IMR-90 (cell line): Measurements from ENCODE around the gene CGRRF1. TPM values are rescaled to one million over a fixed set of nuclear protein-coding genes. Genes with fewer than 3 reads are reported as not detected.

Experiments
- ATAC-seq: fragments of 200-7000 bp; cut with Tn5 transposase; 2 replicates; pipeline ENCODE4 v1.9.1; 2020; ENCODE audit warnings: low read depth, mild to moderate bottlenecking, moderate library complexity
- BruUV-seq: library from RNA; stranded (reverse); fragments of 400-500 nt; replicated peaks from 2 replicates; lab custom pipeline; 2021; lab: Mats Ljungman, UMichigan
- CTCF ChIA-PET: fragments of 300-600 bp; formaldehyde crosslinking; extraction: SDS; loops from one replicate; lab custom pipeline; 2021; ENCODE audit warnings: antibody characterized with exemption; lab: Yijun Ruan, JAX
- POLR2A ChIA-PET: fragments of 300-600 bp; sonication (Branson Sonifier 250); formaldehyde crosslinking; loops from one replicate; lab custom pipeline; 2022; ENCODE audit warnings: antibody characterized with exemption; ENCODE audit not compliant: unreplicated experiment; lab: Charles Lee
- DNase-seq: peaks from one replicate; pipeline ENCODE4 v3.0.0; 2013
- H2AFZ ChIP-seq: replicated peaks from 2 replicates; pipeline ENCODE3; 2013; ENCODE audit warnings: low read length, mild to moderate bottlenecking; ENCODE audit not compliant: poor library complexity
- H2AK5ac ChIP-seq: 2 replicates; pipeline ENCODE4 v1.6.1; 2013; ENCODE audit warnings: low read depth, low read length, inconsistent platforms
- H2AK9ac ChIP-seq: replicated peaks from 2 replicates; pipeline ENCODE3; 2013; ENCODE audit warnings: mild to moderate bottlenecking, low read depth, low read length, moderate library complexity; ENCODE audit not compliant: poor library complexity
- H2BK120ac ChIP-seq: 2 replicates; pipeline ENCODE4 v1.6.1; 2013; ENCODE audit warnings: low read depth, low read length, inconsistent platforms
- H2BK15ac ChIP-seq: 3 replicates; pipeline ENCODE4 v1.6.1; 2013; ENCODE audit warnings: low read depth, low read length, inconsistent platforms
- H2BK20ac ChIP-seq: 2 replicates; pipeline ENCODE4 v1.6.1; 2013; ENCODE audit warnings: low read depth, mild to moderate bottlenecking, inconsistent platforms, low read length, moderate library complexity
- H2BK5ac ChIP-seq: 2 replicates; pipeline ENCODE4 v1.6.1; 2013; ENCODE audit warnings: mild to moderate bottlenecking, low read depth, low read length, inconsistent platforms; ENCODE audit not compliant: poor library complexity, severe bottlenecking
- H3K14ac ChIP-seq: replicated peaks from 2 replicates; pipeline ENCODE4 v1.6.1; 2013; ENCODE audit warnings: low read depth, low read length, inconsistent platforms
- H3K18ac ChIP-seq: 2 replicates; pipeline ENCODE4 v1.6.1; 2013; ENCODE audit warnings: low read depth, low read length, control low read depth
- H3K23ac ChIP-seq: 2 replicates; pipeline ENCODE4 v1.6.1; 2013; ENCODE audit warnings: low read depth, low read length, inconsistent platforms
- H3K27ac ChIP-seq: 2 replicates; pipeline ENCODE4 v1.5.1; 2013; ENCODE audit warnings: mild to moderate bottlenecking, control low read depth, low read length; ENCODE audit not compliant: insufficient read depth
- H3K27me3 ChIP-seq: 2 replicates; pipeline ENCODE4 v1.6.1; 2013; ENCODE audit warnings: low read length; ENCODE audit not compliant: control insufficient read depth, insufficient read depth
- H3K36me3 ChIP-seq: 2 replicates; pipeline ENCODE4 v1.6.1; 2013; ENCODE audit warnings: low read length, mixed read lengths; ENCODE audit not compliant: control insufficient read depth, insufficient read depth
- H3K4ac ChIP-seq: 2 replicates; pipeline ENCODE4 v1.6.1; 2013; ENCODE audit warnings: low read depth, low read length, inconsistent platforms
- H3K4me1 ChIP-seq: 2 replicates; pipeline ENCODE4 v1.6.1; 2013; ENCODE audit warnings: low read length, mixed read lengths; ENCODE audit not compliant: control insufficient read depth, insufficient read depth
- H3K4me2 ChIP-seq: 2 replicates; pipeline ENCODE4 v1.6.1; 2013; ENCODE audit warnings: low read depth, mild to moderate bottlenecking, control low read depth, low read length, moderate library complexity
- H3K4me3 ChIP-seq: 2 replicates; pipeline ENCODE4 v1.5.1; 2013; ENCODE audit warnings: low read depth, mild to moderate bottlenecking, control low read depth, low read length, moderate library complexity; ENCODE audit not compliant: insufficient read depth
- H3K56ac ChIP-seq: 2 replicates; pipeline ENCODE4 v1.6.1; 2013; ENCODE audit warnings: low read length, inconsistent platforms; ENCODE audit not compliant: insufficient read depth; ENCODE audit errors: extremely low read depth
- H3K79me1 ChIP-seq, 2 experiments: 2 replicates each; pipeline ENCODE4 v1.6.1; 2013; ENCODE audit warnings: low read length in 2 of 2, inconsistent platforms in 1 of 2, low read depth in 1 of 2
- H3K9ac ChIP-seq: 2 replicates; pipeline ENCODE4 v1.6.1; 2013; ENCODE audit warnings: low read depth, low read length, control low read depth
- H3K9me1 ChIP-seq: 2 replicates; pipeline ENCODE4 v1.6.1; 2013; ENCODE audit warnings: low read length, inconsistent platforms; ENCODE audit not compliant: insufficient read depth
- H3K9me3 ChIP-seq: 2 replicates; pipeline ENCODE4 v1.6.1; 2013; ENCODE audit warnings: low read length; ENCODE audit not compliant: control insufficient read depth, insufficient read depth
- H4K20me1 ChIP-seq: 2 replicates; pipeline ENCODE4 v1.6.1; 2013; ENCODE audit warnings: low read length, inconsistent platforms; ENCODE audit not compliant: insufficient read depth
- H4K5ac ChIP-seq: 2 replicates; pipeline ENCODE4 v1.6.1; 2013; ENCODE audit warnings: mild to moderate bottlenecking, low read depth, low read length, control low read depth
- H4K8ac ChIP-seq, 2 experiments: 2 replicates each; pipeline ENCODE4 v1.6.1; 2013; ENCODE audit warnings: low read depth in 2 of 2, low read length in 2 of 2, control low read depth in 1 of 2, inconsistent platforms in 1 of 2
- H4K91ac ChIP-seq: 2 replicates; pipeline ENCODE4 v1.6.1; 2013; ENCODE audit warnings: low read depth, low read length, inconsistent platforms; ENCODE audit not compliant: insufficient read depth
- BHLHE40 ChIP-seq: fragments of 150-350 bp; IDR thresholded peaks from 2 replicates; pipeline ENCODE4 v1.6.1; 2016; ENCODE audit warnings: mild to moderate bottlenecking, low read depth, low read length
- CEBPB ChIP-seq: IDR thresholded peaks from 2 replicates; pipeline ENCODE4 v1.6.1; 2012; ENCODE audit warnings: low read depth, low read length, improper control_type of control experiment
- ELK1 ChIP-seq: fragments of 150-350 bp; IDR thresholded peaks from 2 replicates; pipeline ENCODE4 v1.6.1; 2016; ENCODE audit warnings: low read depth, mild to moderate bottlenecking, low read length, moderate library complexity, borderline replicate concordance
- FOS ChIP-seq: fragments of 150-350 bp; IDR thresholded peaks from 2 replicates; pipeline ENCODE4 v1.6.1; 2016; ENCODE audit warnings: low read depth, low read length
- MAFK ChIP-seq: IDR thresholded peaks from 2 replicates; pipeline ENCODE4 v1.6.1; 2012; ENCODE audit warnings: low read depth, low read length, improper control_type of control experiment
- MAZ ChIP-seq: IDR thresholded peaks from 2 replicates; pipeline ENCODE4 v1.6.1; 2012; ENCODE audit warnings: low read depth, mild to moderate bottlenecking, low read length, improper control_type of control experiment, moderate library complexity, borderline replicate concordance
- POLR2A ChIP-seq: IDR thresholded peaks from 2 replicates; pipeline ENCODE4 v1.6.1; 2012; ENCODE audit warnings: mild to moderate bottlenecking, low read depth, low read length
- RAD21 ChIP-seq: IDR thresholded peaks from 2 replicates; pipeline ENCODE4 v1.6.1; 2012; ENCODE audit warnings: low read length, improper control_type of control experiment
- RCOR1 ChIP-seq: IDR thresholded peaks from 2 replicates; pipeline ENCODE4 v1.6.1; 2012; ENCODE audit warnings: mild to moderate bottlenecking, low read length, improper control_type of control experiment; ENCODE audit not compliant: insufficient replicate concordance
- RFX5 ChIP-seq: IDR thresholded peaks from 2 replicates; pipeline ENCODE4 v1.8.0; 2012; ENCODE audit warnings: low read depth, mild to moderate bottlenecking, low read length, moderate library complexity
- SMC3 ChIP-seq: fragments of 150-350 bp; IDR thresholded peaks from 2 replicates; pipeline ENCODE4 v1.6.1; 2016; ENCODE audit warnings: low read depth, mild to moderate bottlenecking, antibody characterized with exemption, low read length, moderate library complexity
- USF2 ChIP-seq: fragments of 150-350 bp; IDR thresholded peaks from 2 replicates; pipeline ENCODE4 v1.6.1; 2017; ENCODE audit warnings: mild to moderate bottlenecking, antibody characterized with exemption, low read length, low read depth
- WGBS, 2 experiments: methylation state at CpG; one replicate each; pipeline versions ENCODE4 v1.1.5 to v1.1.7; 2013; ENCODE audit warnings: missing lambda C conversion rate in 2 of 2; ENCODE audit not compliant: insufficient read length in 1 of 2; ENCODE audit errors: extremely low coverage in 2 of 2; 5-methylcytosine and 5-hydroxymethylcytosine counted together
- dilution Hi-C: fragments of 300-500 bp; cut with HindIII; formaldehyde crosslinking; loops from one replicate; pipeline ENCODE4 v1.14.3; 2018; ENCODE audit warnings: low sequenced_read_pairs; ENCODE audit not compliant: unreplicated experiment
- in situ Hi-C: fragments of 300-500 bp; cut with MboI; formaldehyde crosslinking; loops from 3 replicates; pipeline ENCODE4 v1.14.3; 2019; ENCODE audit warnings: low sequenced_read_pairs, inconsistent platforms, mixed read lengths
- intact Hi-C: fragments of 100-400 bp; cut with micrococcal nuclease; formaldehyde crosslinking; loops from 2 replicates; pipeline ENCODE4 v1.10.0; 2022
- polyA plus RNA-seq, 3 experiments: library from polyadenylated mRNA; depleted of rRNA; stranded (reverse); fragments of >200 nt; gene quantifications; 2 replicates each; pipeline ENCODE4 v1.2.3, GENCODE V29; 2012; ENCODE audit warnings: low replicate concordance in 1 of 3
- total RNA-seq: library from RNA; depleted of rRNA; stranded (reverse); fragments of >200 nt; gene quantifications from 2 replicates; pipeline ENCODE4 v1.2.3, GENCODE V29; 2012

CGRRF1 gene
- total and polyA plus RNA-seq, 2 of the 4 experiments (the other 2 are of a cell fraction) = 6.0 to 13.8 TPM

GRCh38 chr14:54566410-54567223 lies 56.9 kb downstream of the CGRRF1 start, which contains the start of gene SAMD4A:
TSS of gene SAMD4A (plus strand) at chr14:54567128. CDS start at chr14:54567917, 789 bp downstream.
- intact Hi-C loops = loop anchor here (1.0 to 5.0 kb wide), 4 partner anchors 61 to 199 kb away; no protein-coding TSS in a partner anchor
- H4K8ac ChIP-seq = peak within 1 kb of the TSS; percentile 6 to 70; a peak in 2 of 4 replicates
- 0 out of 3 replicates have a peak within 1 kb of the TSS, but pooled peaks have one; percentile 43 for H2BK15ac ChIP-seq
- DNase-seq (peak; percentile 86), ATAC-seq (peak; percentile 39)
- H2BK20ac ChIP-seq = no peak within 1 kb of the TSS; the same call in 1 of the 2 replicates
- no peaks in the 10 kb centered on the region for H3K9me1 ChIP-seq
- H3K18ac ChIP-seq = peak within 1 kb of the TSS; percentile 66
- H3K56ac ChIP-seq = peak within 1 kb of the TSS; percentile 88
- peak within 1 kb of the TSS; percentile 95 for H2AK9ac ChIP-seq
- H2AFZ ChIP-seq = peak within 1 kb of the TSS; percentile 90
- H3K9me3 ChIP-seq = no peaks in the 10 kb centered on the region
- H3K4me2 ChIP-seq = peak within 1 kb of the TSS; percentile 84
- H4K5ac ChIP-seq = peak within 1 kb of the TSS; percentile 40
- H3K4me1 ChIP-seq = peaks cover 11% of the 10 kb centered on the region
- ChIA-PET POLR2A (interaction anchor here (0.6 to 1.8 kb wide), 6 partner anchors 34 to 224 kb away, joined by 3 to 9 read pairs (median 4); no protein-coding TSS in a partner anchor), CTCF (interaction anchor here (0.8 to 3.3 kb wide), 5 partner anchors 45 to 207 kb away, joined by 3 to 16 read pairs (median 4); no protein-coding TSS in a partner anchor)
- H3K36me3 ChIP-seq = peaks cover 4% of the 10 kb centered on the region; the same call in 1 of the 2 replicates
- H3K4ac ChIP-seq = peak within 1 kb of the TSS; percentile 89
- in situ Hi-C loops = loop anchor here (5.0 kb wide), 2 partner anchors 121 to 206 kb away; no protein-coding TSS in a partner anchor
- H4K91ac ChIP-seq = peak within 1 kb of the TSS; percentile 61
- peak within 1 kb of the TSS; percentile 97 for H3K27ac ChIP-seq
- H3K14ac ChIP-seq = peak within 1 kb of the TSS; percentile 95
- no TSS peak for BruUV-seq
- peak within 1 kb of the TSS; percentile 82 for H2AK5ac ChIP-seq
- peaks cover 10% of the 10 kb centered on the region for H4K20me1 ChIP-seq
- WGBS, 2 experiments = 0% methylated on average over 17 of the region's 91 CpGs; no CpG with 5 or more reads in 1 of the 2 experiments
- peak within 1 kb of the TSS; percentile 98 for H3K9ac ChIP-seq
- peak within 1 kb of the TSS; percentile 95 for H2BK5ac ChIP-seq
- dilution Hi-C loops = no loop called here
- no peaks in the 10 kb centered on the region for H3K27me3 ChIP-seq
- peak within 1 kb of the TSS; percentile 94 for H3K4me3 ChIP-seq
- H3K79me1 ChIP-seq = peaks cover 0 to 36% of the 10 kb centered on the region in 2 experiments; a peak in 2 of 4 replicates
- H3K23ac ChIP-seq = peak within 1 kb of the TSS; percentile 94
- H2BK120ac ChIP-seq = peak within 1 kb of the TSS; percentile 70; the same call in 1 of the 2 replicates
- TF ChIP-seq POLR2A (peak; percentile 28; the same call in 1 of the 2 replicates), ELK1 (no peak), FOS (no peak), MAZ (peak; percentile 14; the same call in 1 of the 2 replicates), MAFK (no peak), RAD21 (0 out of 2 replicates have a peak, but pooled peaks have one; percentile 22), RFX5 (no peak), SMC3 (no peak), USF2 (no peak), RCOR1 (no peak), BHLHE40 (no peak), CEBPB (no peak)
